SH-SY5Y (cell line): ENCODE measurements around the gene KRT84.

ENCODE experiments used
- GATA2 ChIP-seq: IDR thresholded peaks from 2 replicates; pipeline ENCODE4 v1.6.1; 2011; ENCODE audit warnings: mild to moderate bottlenecking, low read depth, low read length
- GATA3 ChIP-seq: IDR thresholded peaks from 2 replicates; pipeline ENCODE4 v1.6.1; 2011; ENCODE audit warnings: low read depth, mild to moderate bottlenecking, low read length, moderate library complexity

KRT84 gene

DNA sequence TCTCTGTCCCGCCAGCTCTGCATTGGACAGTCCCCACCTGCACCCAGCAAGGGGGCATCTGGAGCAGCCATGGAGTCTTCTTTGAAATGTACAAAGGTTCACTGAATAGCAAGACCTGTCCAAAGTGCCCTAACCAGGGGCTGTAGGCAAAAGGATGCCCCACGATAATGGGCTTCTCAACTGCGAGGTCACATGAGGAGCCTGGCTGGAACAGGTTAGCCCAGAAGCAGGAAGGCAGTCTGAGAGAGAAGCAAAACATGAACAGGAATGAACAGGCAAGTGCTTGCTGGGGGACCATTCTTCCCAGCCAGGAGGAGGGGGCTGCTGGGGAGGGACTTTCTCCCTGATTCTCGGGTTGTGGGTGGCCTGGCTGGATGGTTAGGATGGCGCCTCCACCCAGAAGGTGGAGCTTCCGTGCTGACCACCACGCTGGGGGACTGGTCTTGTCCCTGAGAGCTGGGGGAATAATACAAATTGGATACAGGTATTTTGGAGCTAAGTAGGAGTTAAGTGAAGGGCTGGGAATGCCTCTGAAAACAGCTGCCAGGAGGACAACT, 25.3 kb downstream of the KRT84 start:
- TF ChIP-seq GATA2 (no peak), GATA3 (no peak)

DNA sequence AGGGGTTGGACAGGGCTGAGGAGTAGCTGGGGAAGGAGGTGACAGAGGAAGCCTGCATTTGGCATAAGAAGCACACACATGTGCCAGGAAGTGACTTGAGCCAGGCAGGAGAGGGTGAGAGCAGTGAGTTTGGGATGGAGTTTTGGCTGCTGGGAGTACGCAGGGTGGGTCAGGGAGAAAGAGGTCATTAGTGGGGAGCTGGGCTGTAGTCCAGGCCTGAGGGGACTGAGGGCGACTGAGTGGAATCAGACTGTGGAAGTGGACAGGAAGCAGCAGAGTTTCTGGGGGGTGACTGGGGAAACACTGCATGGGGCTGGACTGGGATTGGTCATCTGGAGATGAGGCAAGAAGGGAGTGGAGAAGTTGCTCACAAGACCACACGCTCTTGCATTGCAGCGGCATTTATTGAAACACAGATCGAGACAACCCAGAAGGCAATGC, 25.8 kb downstream of the KRT84 start:
- no peak for TF ChIP-seq GATA3

DNA sequence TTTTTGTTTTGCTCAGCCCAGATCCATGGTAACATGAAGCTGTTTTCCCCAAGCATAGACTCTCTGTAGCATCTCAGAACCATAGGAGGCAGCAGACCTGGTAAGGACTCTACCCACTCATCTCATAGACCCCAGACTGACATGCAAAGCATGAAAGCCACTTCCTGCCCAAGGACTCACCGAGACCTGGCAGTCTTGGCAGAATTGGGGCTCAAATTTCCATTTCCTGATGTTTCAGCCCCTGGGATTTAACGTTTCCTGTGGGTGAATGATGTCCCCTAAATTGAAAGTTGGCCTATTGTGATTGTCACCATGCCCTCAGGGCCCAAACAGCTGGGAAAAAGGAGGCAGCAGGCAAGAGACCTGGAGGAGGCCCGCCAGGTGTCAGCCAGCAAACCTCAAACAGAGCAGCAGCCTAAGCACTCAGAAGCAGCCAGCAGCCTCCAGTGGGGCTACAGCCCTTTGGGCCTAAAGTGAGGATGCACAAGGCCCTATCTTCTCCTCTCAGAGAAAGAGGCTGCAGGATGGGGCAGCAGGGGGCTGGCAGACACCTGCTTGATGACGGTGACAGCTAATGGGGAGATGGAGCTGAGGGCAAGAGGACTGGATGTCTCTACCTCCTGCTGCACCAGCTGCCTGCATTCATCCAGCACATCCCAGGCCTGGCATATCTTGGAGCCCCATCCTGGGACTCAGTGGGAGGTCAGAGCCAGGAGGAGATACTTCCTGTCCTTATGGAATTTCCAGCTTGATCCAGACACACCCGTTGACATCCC, 26.7 kb downstream of the KRT84 start:
- TF ChIP-seq GATA3 (no peak), GATA2 (no peak)

DNA sequence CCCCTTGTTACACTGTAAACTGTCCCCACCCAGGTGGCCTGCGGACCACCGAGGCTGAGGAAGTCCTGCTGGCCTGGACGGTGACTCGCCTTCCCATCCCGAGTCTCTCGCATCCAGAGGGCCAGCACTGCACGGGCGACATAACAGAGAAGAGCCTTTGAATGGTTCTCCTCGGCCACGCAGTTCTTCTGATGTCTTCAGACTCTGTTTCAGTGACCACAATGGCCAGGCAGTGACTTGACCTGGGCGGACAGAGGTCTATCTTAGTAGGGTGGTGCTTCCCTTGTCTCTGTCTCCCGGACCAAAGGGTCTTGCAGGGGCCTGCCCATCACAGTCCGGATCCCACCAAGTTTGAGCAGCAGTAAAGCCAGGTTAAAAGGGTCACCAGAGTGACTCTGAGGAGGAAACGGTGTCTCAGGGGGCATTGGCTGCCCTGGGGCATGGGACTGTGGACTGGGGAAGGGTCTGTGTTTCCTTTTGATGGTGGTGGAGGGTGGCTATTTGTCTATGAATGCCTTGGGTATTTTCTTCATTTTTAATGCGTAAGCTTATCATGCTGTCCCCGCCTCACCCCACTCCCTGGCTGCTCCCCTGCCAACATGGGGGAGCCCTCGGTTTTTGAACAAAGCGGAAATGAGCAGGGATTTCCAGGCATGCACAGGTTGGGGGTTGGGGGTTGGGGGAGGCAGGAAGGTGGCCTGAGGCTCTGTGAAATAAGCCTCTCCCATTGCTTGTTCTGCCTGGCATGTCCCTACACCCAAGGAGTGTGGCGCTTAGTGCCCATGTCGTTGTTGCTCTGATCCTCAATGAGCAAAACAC, 28.5 kb downstream of the KRT84 start:
- no peak for TF ChIP-seq GATA3
- TF ChIP-seq GATA2: no peak

DNA sequence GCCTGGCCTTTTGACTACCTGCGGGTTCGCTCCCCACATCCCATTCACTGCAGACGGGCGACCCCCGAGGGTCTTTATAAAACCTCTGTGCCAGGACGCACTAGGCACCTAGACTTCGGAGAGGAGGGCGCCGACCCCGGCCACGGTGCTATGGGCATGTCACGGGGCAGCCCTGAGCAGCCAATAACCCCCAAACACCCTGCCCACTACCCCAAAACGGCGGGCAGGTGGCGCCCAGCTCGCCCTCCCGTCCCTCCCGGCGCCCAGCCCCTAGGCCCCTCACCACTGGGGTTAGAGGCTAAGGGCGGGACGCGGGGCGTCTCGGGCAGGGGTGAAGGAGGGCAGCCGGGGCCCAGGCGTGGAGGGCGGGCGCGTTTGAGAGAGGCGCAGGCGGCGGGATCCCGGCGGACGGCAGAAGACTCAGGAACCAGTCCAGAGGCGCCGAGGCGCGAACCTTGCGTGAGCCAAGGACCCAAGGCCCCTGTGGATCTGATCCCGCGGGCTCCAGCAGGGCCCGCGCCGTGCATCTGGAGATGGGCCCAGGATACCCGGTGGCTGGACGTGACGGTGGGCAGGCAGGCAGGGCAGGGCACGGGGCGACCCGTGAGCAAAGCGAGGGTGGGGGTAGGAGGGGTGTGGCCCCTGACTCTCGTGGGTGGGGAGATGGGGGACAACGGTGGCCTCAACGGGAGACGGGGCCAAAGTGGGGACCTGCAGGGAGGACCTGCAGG, 29.3 kb downstream of the KRT84 start:
- TF ChIP-seq GATA3: no peak
- TF ChIP-seq GATA2: no peak

DNA sequence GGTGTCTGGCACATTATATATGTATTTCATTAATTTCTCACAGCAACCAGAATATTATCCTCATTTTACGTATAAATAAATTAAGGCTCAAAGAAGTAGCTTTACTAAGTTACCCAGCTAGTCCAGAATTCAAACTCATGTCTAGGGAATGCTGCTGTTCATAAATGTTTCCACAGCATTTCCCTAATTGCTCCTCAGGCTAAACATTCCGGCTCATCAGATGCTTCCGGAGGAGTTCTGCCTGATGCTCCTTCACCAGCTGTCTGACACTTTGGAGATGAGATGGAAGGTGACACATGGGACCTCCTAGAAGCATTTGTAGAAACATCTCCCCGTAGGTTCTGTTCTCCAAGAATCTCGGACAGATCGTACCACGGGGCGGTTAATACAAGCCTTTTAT, 30.3 kb downstream of the KRT84 start:
- TF ChIP-seq GATA3 (no peak), GATA2 (no peak)

DNA sequence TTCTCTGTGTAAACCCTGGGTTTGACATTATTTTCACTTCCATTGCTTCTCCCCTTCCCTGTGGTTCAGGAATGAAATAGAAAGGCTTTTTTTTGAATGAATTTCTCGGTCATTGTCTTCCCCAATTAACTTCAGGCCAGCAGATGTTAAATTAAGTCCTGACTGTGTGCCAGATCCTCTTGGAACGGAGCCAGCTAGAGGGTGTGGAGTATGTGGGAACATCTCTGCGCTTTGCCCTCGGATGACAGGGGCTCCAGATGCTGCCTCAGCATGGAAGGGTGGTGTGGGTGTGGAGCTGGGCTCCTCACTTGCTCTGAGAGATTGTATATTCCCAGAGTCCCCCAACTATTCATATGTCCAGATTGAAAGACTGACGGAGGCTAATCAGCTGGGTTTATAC, 31.3 kb downstream of the KRT84 start:
- TF ChIP-seq GATA2 (no peak), GATA3 (no peak)

DNA sequence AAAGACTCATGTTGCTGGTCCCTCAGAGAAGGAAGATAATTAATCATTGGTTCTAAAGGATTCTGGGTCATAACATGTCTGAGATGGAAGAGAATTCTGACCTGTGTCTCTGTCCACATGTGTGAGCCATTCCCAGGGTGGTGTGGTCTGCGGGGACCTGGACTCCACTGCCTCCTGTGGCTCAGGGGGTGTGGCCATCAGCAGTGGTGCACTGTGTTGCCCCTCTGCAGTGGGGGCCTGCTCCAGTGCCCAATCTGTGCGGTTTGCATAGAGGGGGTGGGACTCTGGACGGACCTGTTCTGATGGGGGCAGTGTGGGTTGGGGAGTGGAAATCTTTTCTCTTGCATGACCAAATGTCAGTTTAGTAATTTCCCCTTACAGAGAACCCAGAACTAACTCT, 31.7 kb downstream of the KRT84 start:
- TF ChIP-seq GATA3 (no peak), GATA2 (no peak)

DNA sequence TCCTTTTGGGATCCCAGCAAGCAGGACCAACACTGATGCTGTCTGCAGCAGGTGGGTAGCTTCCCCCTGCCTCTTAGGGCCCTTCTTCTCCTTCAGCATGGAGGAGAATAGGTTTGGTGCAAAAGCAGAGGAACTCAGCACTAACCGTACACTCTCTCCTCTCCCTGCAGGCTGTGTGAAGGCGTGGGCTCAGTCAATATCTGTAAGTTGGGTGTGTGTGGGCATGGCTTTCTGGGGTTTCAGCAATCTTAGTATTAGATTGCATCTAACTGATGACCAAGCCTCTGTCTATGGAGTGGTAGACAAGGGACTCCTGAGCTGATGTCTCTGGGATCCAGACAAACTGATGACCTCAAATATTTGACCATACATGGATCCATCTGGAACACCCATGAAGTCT, 32.5 kb downstream of the KRT84 start:
- TF ChIP-seq GATA2: no peak
- TF ChIP-seq GATA3: no peak

DNA sequence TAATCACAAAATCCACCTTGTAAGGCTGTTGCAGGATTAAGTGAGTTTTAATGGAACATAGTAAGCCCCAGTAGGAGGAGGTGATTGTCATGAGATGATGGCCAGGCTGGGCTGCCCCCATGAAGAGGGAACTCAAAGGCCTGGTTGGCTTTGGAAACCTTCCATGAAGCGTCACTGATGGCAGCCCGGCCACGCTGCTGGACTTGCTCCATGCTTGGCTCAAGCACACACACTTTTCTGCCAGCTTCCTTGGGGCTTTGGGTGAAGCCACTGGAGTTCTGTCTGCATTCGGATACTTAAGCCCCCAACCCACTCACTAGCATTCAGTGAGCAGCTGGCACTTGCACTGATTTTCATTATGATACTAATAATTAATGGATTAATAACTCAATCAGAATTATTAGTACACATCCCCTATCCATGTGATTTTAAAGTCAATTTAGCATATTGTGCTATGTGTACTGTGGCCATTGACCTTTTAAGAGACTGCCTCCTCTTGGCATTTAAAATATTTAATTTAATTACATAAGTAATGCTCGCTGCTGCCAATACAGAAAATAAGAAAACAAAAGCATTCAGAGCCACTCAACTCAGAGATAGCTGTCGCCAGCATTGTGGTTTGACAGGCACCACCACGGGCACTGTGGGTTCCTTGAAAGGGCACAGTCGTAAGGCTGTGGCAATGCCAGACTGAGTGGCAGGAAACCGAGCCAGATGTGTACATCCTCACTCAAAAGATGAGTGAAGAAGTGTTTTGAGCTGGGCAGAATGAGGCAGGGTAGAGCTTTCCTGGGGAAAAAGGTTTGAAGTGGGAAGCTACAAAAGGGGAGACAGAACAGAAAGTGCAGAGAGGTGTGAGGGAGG, 34.0 kb downstream of the KRT84 start:
- TF ChIP-seq GATA3 (no peak), GATA2 (no peak)

DNA sequence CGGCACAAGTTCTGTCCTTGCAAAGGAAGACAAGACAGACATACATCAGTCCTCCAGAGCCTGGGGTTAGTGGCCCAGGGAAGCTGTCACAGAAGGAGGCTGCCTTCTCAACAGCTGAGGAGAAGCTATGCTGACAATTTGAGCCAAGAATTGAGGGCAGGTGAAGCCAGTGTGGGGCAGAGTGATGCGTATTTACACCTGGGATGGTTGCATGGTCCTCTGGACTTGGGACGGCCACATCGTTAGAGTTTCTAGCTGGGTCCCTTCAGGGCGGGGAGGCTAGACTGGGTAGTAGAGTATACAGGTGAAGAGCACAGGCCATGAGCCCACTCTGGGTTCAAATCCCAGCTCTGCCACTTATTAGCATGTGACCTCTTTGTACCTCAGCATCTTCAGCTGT, 34.7 kb downstream of the KRT84 start:
- TF ChIP-seq GATA3 (no peak), GATA2 (no peak)

DNA sequence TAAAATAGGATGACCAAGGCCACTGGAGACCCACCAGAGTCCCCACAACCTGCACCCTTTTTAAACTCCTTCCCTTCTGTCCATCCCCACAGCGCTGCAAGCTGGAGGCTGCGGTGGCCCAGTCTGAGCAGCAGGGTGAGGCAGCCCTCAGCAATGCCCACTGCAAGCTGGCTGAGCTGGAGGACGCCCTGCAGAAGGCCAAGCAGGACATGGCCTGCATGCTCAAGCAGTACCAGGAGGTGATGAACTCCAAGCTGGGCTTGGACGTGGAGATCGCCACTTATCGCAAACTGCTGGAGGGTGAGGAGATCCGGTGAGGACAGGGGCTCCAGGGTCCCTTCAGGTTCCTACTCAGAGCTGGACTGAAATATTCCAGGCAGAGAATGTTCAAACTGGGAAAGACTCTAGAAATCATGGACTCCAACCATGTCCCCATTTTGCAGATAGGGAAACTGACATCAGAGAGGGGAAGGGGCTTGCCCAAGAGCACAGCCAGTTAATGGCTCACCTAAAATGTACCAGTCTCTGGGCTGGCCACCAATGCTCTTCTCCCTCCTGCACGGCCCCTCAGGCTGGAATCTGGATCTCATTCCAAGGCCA, 35.3 kb downstream of the KRT84 start:
- TF ChIP-seq GATA2 (no peak), GATA3 (no peak)

DNA sequence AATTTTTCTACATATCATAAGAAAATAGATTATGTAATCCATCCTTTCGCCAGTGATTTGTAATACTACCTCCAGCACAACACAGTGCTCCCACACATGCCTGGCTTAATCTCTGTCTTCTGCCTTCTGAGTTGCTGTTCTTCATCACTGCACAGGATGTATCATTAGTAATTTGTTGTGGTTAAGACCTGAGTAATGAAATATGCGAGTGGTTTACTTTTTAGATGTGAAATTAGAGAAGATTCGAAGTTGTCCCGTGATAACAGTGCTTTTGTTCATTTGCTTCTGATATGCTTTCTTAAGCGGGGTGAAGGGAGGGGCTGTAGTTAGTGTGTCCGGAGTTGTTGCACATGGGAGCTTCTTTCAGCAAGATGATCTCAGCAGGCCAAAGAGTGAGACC, 36.3 kb downstream of the KRT84 start:
- TF ChIP-seq GATA3 (no peak), GATA2 (no peak)
